HG02885 (cell line): Measurements from ENCODE around the gene RABL2B.
"Not testable (repeated sequence)": the region's sequence is repeated elsewhere in the genome, so short reads cannot be mapped to it uniquely, and the experiment has no call there.

Experiments
- ATAC-seq: cut with Tn5 transposase; IDR thresholded peaks from one replicate; pipeline ENCODE4 v1.9.1; 2021; ENCODE audit warnings: mild to moderate bottlenecking; ENCODE audit not compliant: unreplicated experiment, poor library complexity

The RABL2B gene

GRCh38 chr22:50783033-50783879 lies at the start of gene RABL2B:
Gene RABL2B (minus strand): TSS chr22:50783636. CDS start chr22:50782294, 1,342 bp downstream.
- ATAC-seq, result peak; percentile 93

- ATAC-seq, result not testable (repeated sequence)
These were observed 3.5 kb upstream of the RABL2B start for GRCh38 chr22:50786936-50787335.

- not testable (repeated sequence) for ATAC-seq
These were observed 1.9 kb upstream of the RABL2B start for GRCh38 chr22:50785289-50785688.

GRCh38 chr22:50783880-50784276 lies 442 bp upstream of the RABL2B start:
- peak; percentile 26 for ATAC-seq

GRCh38 chr22:50782253-50782652 lies 1.2 kb downstream of the RABL2B start:
- ATAC-seq, result not testable (repeated sequence)

GRCh38 chr22:50780244-50780643 lies 3.2 kb downstream of the RABL2B start:
- not testable (repeated sequence) for ATAC-seq

- ATAC-seq, result not testable (repeated sequence)
These were observed 5.8 kb downstream of the RABL2B start for GRCh38 chr22:50777631-50778030.

- ATAC-seq, result not testable (repeated sequence)
These were observed 8.3 kb downstream of the RABL2B start for GRCh38 chr22:50775132-50775531.

GRCh38 chr22:50764288-50764687 lies 19.1 kb downstream of the RABL2B start:
- not testable (repeated sequence) for ATAC-seq

GRCh38 chr22:50761829-50762228 lies 21.6 kb downstream of the RABL2B start:
- not testable (repeated sequence) for ATAC-seq

- ATAC-seq, result not testable (repeated sequence)
These were observed 23.7 kb downstream of the RABL2B start for GRCh38 chr22:50759597-50760341.

GRCh38 chr22:50756949-50757491 lies 26.4 kb downstream of the RABL2B start:
- not testable (repeated sequence) for ATAC-seq

- ATAC-seq, result not testable (repeated sequence)
These were observed 27.0 kb downstream of the RABL2B start for GRCh38 chr22:50756406-50756805.

- not testable (repeated sequence) for ATAC-seq
These were observed 28.2 kb downstream of the RABL2B start for GRCh38 chr22:50755251-50755650.

- not testable (repeated sequence) for ATAC-seq
These were observed 33.9 kb downstream of the RABL2B start for GRCh38 chr22:50749302-50750074.

GRCh38 chr22:50748630-50749029 lies 34.8 kb downstream of the RABL2B start:
- not testable (repeated sequence) for ATAC-seq

- ATAC-seq, result not testable (repeated sequence)
These were observed 35.9 kb downstream of the RABL2B start for GRCh38 chr22:50747521-50747920.

- ATAC-seq, result not testable (repeated sequence)
These were observed 39.0 kb downstream of the RABL2B start for GRCh38 chr22:50744424-50744823.

- not testable (repeated sequence) for ATAC-seq
These were observed 42.7 kb downstream of the RABL2B start for GRCh38 chr22:50740714-50741113.

GRCh38 chr22:50739894-50740293 lies 43.5 kb downstream of the RABL2B start:
- ATAC-seq, result no peak
